GM19324 (cell line): ENCODE data around the gene TOM1L1.

Experiments used
- ATAC-seq: cut with Tn5 transposase; IDR thresholded peaks from one replicate; pipeline ENCODE4 v1.9.1; 2021; ENCODE audit warnings: mild to moderate bottlenecking, moderate library complexity; ENCODE audit not compliant: unreplicated experiment, low FRiP score

Gene TOM1L1

DNA sequence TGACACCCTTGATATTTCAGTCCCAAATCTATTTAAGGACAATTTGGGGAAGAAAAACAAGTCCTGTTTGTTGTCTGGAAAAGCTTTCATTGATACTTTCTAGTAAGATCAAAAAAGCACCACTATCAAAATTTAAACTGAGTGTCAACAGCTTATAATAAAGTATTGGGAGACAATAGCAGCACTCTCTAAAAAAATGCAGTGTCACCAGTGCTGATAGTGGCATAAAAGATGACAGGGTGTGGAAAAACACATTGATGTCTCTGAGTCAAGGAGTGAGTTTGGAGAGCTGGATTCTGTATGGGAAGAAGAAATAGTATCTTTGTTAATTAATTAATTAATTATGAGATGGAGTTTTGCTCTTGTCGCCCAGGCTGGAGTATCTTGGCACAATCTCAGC is 8.3 kb upstream of the TOM1L1 start:
- no peak for ATAC-seq

GRCh38 chr17:54898576-54898975 is 2.1 kb upstream of the TOM1L1 start:
- ATAC-seq = no peak

DNA sequence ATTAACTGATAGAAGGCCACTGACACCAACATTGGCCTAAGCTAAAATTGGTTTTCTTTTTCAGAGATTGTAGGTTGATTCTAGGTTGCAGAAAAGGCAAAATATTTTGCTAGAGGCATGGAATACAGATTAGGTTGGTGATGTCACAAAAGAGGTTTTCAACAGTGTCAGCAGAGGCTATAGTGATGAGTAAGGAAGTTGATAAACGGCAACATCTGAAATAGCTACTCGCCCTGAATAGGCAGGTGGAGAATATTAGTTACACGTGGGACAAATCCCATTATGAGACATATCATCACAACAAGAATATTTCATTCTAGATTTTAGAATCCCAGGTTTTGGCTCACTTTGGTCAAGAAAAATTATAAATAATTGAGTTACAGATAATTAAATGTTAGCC is 1.5 kb upstream of the TOM1L1 start:
- no peak for ATAC-seq

DNA sequence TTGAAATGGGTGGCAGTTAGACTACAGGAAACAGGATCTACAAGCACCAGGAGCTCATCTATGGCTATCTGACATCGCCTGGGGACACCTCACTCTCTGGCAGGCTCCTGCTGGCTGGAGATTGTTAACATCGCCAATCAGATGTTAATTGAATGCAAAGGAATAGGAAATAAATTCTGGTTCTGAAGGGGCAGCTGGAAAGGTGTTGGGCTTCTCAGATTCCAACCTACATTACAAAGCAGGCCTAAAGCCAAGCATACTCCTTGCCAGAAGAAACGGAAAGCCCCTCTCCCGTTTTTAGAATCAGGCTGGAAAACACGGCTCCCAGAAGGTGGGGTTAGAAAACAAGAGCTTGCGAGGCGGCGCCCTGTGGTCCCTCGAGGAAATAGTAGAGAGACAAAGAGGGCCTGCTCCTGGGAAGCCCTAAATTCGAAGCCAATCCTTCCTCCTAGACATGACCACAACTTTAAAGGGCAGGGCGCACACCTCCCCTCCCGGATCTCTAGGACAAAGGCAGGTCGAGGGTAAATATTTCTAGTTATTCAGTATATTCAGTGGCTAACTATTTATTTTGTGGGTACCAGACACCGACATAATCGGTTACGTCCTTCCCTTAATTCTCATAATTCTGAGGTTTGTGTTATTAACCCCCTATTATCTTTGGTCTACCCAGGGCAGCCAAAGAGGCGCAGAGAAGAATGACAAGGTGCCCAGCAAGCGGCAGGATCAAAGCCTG is 763 bp upstream of the TOM1L1 start:
- ATAC-seq = no peak

DNA sequence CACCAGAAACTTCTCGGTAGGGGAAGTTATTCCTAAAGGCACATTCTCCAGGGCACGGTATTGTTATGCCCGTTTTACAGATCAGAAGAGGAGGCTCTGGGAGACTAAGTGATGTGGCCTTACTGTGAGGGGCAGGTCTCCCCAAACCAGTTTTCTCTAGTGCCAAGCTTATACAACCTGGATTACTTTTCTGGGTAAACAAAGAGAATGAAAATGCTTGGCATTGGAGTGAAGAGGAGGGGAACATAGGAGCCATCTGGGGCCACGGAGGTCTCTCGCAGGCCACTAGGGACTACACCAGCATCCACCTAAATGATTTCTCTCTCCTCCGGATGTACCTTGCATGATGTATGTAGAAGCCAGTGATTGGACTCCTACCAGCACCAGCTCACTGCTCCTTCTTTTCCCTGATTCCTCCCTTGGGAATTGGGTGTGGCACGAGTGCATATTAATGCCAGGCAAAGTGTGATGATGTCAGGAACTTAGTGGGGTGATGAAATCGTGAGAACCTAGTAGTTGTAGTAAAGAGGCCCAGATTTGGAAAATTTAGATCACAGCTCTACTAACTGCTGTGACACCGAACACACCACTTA is 674 bp downstream of the TOM1L1 start:
- no peak for ATAC-seq

- no peak for ATAC-seq
Observed at GRCh38 chr17:54902017-54902416, 1.4 kb downstream of the TOM1L1 start.

DNA sequence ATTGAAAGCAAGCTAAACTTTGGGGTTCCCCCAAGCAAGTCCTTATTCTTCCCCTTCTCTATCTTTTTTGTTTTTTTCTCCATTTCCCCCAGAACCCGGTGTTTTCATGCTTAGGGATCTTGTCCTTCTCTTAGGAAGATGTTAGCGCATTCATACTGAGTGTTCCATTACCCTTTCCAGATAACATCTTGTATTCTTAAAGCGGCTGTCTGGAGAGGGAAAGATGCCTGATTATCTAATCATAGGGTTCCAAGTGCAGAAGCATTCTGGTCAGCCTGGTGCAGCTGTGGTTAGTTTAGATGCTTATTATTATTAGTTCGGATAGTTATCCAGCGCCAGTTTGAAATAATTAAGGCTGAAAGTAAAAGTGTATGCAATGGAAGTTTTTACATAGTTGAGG is 2.0 kb downstream of the TOM1L1 start:
- no peak for ATAC-seq

DNA sequence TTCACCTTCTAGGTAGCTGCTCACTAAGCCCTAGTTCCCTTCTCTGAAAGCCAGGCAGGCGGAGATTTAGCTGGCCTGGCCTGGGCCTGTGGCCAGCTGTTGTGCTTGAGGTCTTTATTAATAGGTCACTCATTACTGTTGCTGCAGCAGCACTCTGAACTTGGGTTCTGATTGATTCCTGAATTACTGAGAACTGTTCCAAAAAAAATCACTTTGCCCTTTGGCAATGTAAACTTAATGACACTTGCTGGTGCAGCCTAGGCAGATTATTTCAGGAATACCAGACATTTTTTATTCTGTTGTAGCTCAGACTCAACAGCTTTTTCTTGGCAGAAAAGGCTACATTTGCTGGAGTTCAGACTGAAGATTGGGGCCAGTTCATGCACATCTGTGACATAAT is 2.7 kb downstream of the TOM1L1 start:
- no peak for ATAC-seq

GRCh38 chr17:54906683-54907082 is 6.0 kb downstream of the TOM1L1 start:
- ATAC-seq = no peak

DNA sequence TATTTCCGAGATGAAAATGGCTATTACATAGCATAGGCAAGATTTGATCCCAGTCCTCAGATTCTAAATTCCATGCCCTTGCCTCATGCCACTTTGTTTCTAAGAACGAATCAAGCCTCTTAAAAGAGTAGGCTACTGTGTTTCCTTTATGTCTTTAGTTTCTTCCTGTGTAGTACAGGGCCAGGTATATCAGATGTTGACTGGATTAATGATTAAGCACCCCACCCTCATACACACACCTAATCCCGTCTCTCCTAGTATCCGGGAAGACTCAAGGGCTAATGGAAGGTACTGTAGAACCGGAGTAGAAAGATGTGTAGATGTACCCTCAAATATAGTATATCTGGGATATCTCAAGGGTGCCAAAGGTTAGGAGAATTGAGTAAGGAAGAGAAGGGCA is 6.7 kb downstream of the TOM1L1 start:
- no peak for ATAC-seq

- no peak for ATAC-seq
Observed at GRCh38 chr17:54909766-54910165, 9.1 kb downstream of the TOM1L1 start.

DNA sequence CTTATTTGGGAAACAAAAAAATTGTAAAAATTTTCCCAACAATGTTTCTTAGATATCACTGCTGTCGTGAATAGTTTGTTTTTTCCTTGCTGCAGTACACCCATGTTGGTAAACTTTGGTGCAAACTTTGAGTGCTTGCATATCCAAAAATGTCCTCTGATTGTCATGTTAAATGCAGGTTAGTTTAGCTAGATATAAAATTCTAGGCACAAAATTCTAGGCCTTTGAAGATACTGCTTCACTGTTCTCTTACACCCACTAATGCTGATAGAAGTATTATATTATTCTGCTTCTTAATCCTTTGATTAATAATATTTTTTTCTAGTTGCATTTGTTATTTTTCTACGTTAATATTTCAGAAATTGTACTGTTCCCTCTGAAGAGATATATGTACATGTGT is 16.1 kb downstream of the TOM1L1 start:
- no peak for ATAC-seq

- no peak for ATAC-seq
Observed at GRCh38 chr17:54919425-54919824, 18.8 kb downstream of the TOM1L1 start.

GRCh38 chr17:54920819-54921218 is 20.2 kb downstream of the TOM1L1 start:
- ATAC-seq = no peak

GRCh38 chr17:54924405-54924804 is 23.8 kb downstream of the TOM1L1 start:
- no peak for ATAC-seq

DNA sequence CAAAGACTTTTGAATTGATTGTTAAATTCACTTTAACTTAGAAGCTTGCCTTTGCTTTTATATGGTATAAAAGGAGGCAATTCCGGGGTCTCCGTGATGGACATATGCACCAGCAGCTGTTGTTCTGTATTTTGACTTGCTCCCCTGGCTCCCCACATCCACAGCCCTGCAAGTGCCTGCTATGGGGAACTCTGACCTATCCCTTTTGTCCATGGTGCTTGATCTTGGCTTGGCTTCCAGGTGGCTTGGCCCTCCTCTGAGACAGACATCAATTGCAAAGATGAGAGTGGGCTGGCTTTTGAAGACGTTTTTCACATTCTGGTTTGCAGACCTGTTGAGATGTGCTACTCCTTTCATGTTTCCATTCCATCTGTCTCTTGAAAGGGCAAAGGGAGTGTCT is 26.9 kb downstream of the TOM1L1 start:
- no peak for ATAC-seq

- no peak for ATAC-seq
Observed at GRCh38 chr17:54932711-54933110, 32.1 kb downstream of the TOM1L1 start.

- no peak for ATAC-seq
Observed at GRCh38 chr17:54933921-54934320, 33.3 kb downstream of the TOM1L1 start.

DNA sequence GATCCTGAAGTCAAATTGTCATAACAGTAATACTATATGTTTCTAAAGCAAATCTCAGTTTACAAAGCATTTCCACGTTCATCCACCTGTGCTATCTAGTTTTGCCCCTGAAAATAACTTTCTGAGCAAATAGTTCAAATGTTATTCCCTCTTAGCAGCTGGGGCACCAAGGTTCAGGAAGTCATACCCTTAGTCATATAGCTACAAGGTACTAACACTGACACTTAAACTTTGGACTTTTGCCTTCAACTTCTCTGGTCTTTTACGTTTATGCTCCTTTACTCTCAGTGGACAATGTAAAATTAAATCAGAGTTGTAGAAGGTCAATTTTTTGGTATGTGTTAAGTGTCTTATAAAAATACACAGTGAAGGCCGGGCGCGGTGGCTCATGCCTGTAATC is 34.8 kb downstream of the TOM1L1 start:
- ATAC-seq = no peak

GRCh38 chr17:54937018-54937417 is 36.4 kb downstream of the TOM1L1 start:
- ATAC-seq = no peak

DNA sequence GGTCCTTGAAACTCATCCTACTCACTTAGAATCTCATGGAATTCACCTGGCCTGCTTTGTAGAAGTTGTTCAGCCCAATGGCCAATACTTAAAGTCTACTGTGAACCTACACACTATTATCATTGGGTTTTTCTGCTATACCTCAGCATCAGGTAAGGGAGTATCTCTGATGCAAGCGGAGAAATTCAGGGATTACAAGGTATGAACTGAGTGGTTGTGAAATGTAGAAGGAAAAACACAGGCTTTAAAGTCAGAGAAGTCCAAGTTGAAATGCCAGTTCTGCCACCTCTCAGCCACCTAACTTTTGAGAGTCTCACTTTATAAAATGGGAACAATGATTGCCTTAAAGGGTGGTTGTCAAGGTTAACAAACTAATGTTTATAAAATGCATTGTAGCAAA is 36.8 kb downstream of the TOM1L1 start:
- no peak for ATAC-seq

GRCh38 chr17:54941285-54941684 is 40.6 kb downstream of the TOM1L1 start:
- ATAC-seq = no peak

DNA sequence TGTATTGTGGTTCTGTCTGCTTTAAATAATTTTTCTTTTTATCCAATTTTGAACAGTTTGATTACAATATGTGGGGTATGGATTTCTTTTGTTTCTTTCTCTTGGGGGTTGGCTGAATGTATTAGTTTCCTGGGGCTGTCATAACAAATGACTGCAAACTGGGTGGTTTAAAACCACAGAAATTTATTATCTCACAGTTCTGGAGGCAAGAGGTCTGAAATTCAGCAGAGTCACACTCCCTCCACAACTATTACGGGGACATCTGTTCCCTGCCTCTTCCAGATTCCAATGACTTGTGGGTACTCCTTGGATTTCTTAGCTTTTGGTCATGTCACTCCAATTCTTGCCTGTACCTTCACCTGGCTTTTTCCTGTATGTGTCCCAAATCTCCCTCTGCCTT is 44.1 kb downstream of the TOM1L1 start:
- no peak for ATAC-seq
